GM23248 (cell line): ENCODE data around the gene COX6B1. TPM values are rescaled to one million over a fixed set of nuclear protein-coding genes. Genes with fewer than 3 reads are reported as not detected.

Source experiments
- DNase-seq: peaks from one replicate; pipeline ENCODE4 v3.0.0-alpha.2; 2015
- H2AFZ ChIP-seq: fragments of 200-600 bp; sonication (generic); 2 replicates; pipeline ENCODE4 v1.6.1; 2016; ENCODE audit warnings: antibody characterized with exemption
- H3F3A ChIP-seq: fragments of 200-600 bp; sonication (generic); 2 replicates; pipeline ENCODE4 v1.6.1; 2016; ENCODE audit warnings: mild to moderate bottlenecking, antibody characterized with exemption, mixed run types; ENCODE audit not compliant: insufficient read depth
- H3K27ac ChIP-seq: fragments of 200-600 bp; sonication (generic); 2 replicates; pipeline ENCODE4 v1.5.1; 2016; ENCODE audit warnings: mild to moderate bottlenecking
- H3K27me3 ChIP-seq: fragments of 200-600 bp; sonication (generic); replicated peaks from 2 replicates; pipeline ENCODE4 v1.6.1; 2016; ENCODE audit warnings: mild to moderate bottlenecking; ENCODE audit not compliant: insufficient read depth
- H3K36me3 ChIP-seq: fragments of 200-600 bp; sonication (generic); 2 replicates; pipeline ENCODE4 v1.6.1; 2016; ENCODE audit warnings: low read depth, mild to moderate bottlenecking
- H3K4me1 ChIP-seq: fragments of 200-600 bp; sonication (generic); 2 replicates; pipeline ENCODE4 v1.6.1; 2016; ENCODE audit warnings: mild to moderate bottlenecking; ENCODE audit not compliant: insufficient read depth
- H3K4me2 ChIP-seq: fragments of 200-600 bp; sonication (generic); one replicate; pipeline ENCODE4 v1.6.1; 2016; ENCODE audit warnings: mild to moderate bottlenecking; ENCODE audit not compliant: unreplicated experiment
- H3K4me3 ChIP-seq: fragments of 200-600 bp; sonication (generic); 2 replicates; pipeline ENCODE4 v1.5.1; 2016; ENCODE audit warnings: mild to moderate bottlenecking
- H3K79me2 ChIP-seq: fragments of 200-600 bp; sonication (generic); 2 replicates; pipeline ENCODE4 v1.6.1; 2016; ENCODE audit warnings: mild to moderate bottlenecking; ENCODE audit not compliant: insufficient read depth
- H3K9ac ChIP-seq: fragments of 200-600 bp; sonication (generic); 2 replicates; pipeline ENCODE4 v1.6.1; 2016; ENCODE audit warnings: mild to moderate bottlenecking
- H3K9me2 ChIP-seq: fragments of 200-600 bp; sonication (generic); 2 replicates; pipeline ENCODE4 v1.6.1; 2016; ENCODE audit warnings: mixed run types, mild to moderate bottlenecking, moderate library complexity; ENCODE audit not compliant: insufficient read depth
- H3K9me3 ChIP-seq: fragments of 200-600 bp; sonication (generic); one replicate; pipeline ENCODE4 v1.6.1; 2017; ENCODE audit warnings: low read depth
- H4K20me1 ChIP-seq: fragments of 200-600 bp; sonication (generic); 2 replicates; pipeline ENCODE4 v1.6.0; 2016; ENCODE audit not compliant: insufficient read depth
- EZH2 ChIP-seq: fragments of 200-600 bp; sonication (generic); IDR thresholded peaks from 2 replicates; pipeline ENCODE4 v1.6.1; 2018; ENCODE audit warnings: antibody characterized with exemption, mild to moderate bottlenecking; ENCODE audit not compliant: insufficient read depth, poor library complexity, severe bottlenecking
- EZH2phosphoT487 ChIP-seq: fragments of 200-600 bp; sonication (generic); IDR thresholded peaks from 2 replicates; pipeline ENCODE4 v1.6.1; 2018; ENCODE audit warnings: antibody characterized with exemption, moderate library complexity, mild to moderate bottlenecking, low read depth; ENCODE audit not compliant: insufficient read depth
- WGBS, 2 experiments: methylation state at CpG; one replicate each; pipeline ENCODE4 v1.1.6; 2015 to 2017; ENCODE audit warnings: low lambda C conversion rate in 2 of 2, low coverage in 1 of 2; ENCODE audit errors: missing lambda C conversion rate in 2 of 2; 5-methylcytosine and 5-hydroxymethylcytosine counted together
- in situ Hi-C: fragments of 300-500 bp; cut with MboI; formaldehyde crosslinking; loops from 2 replicates; pipeline ENCODE4 v1.15.0; 2020
- polyA plus RNA-seq: library from polyadenylated mRNA; unstranded; fragments of >200 nt; fragmentation: Nextera tagmentation; extraction: Ambion mirVana; gene quantifications from 2 replicates; pipeline ENCODE4 v1.2.1, GENCODE V29; 2016
- total RNA-seq: library from RNA; depleted of rRNA; stranded (reverse); fragments of >200 nt; shearing (Covaris generic); gene quantifications from 2 replicates; pipeline ENCODE4 v1.2.3, GENCODE V29; 2014

Gene COX6B1
- total and polyA plus RNA-seq, 2 experiments from 2014 or later: 328 to 472 TPM

- no peaks in the 10 kb centered on the region for H3K9me3 ChIP-seq
- in situ Hi-C loops: no loop called here
- no peak overlapping the region for H2AFZ ChIP-seq
- no peak for DNase-seq
- H3K79me2 ChIP-seq: no peaks in the 10 kb centered on the region
- no peak overlapping the region for H3K9ac ChIP-seq
- H3K27ac ChIP-seq: no peak overlapping the region
- no peaks in the 10 kb centered on the region for H3K27me3 ChIP-seq
- no peaks in the 10 kb centered on the region for H3K4me1 ChIP-seq
- WGBS, 2 experiments: 89 to 90% methylated on average over 6 of the region's 6 CpGs
- H4K20me1 ChIP-seq: no peaks in the 10 kb centered on the region
- H3K4me3 ChIP-seq: no peak overlapping the region
- H3K9me2 ChIP-seq: no peaks in the 10 kb centered on the region
- TF ChIP-seq EZH2 (no peak), EZH2phosphoT487 (no peak)
- no peaks in the 10 kb centered on the region for H3K36me3 ChIP-seq
- no peak overlapping the region for H3K4me2 ChIP-seq
- H3F3A ChIP-seq: no peaks in the 10 kb centered on the region
Observed at GRCh38 chr19:35623327-35624010, 24.7 kb upstream of the COX6B1 start.

GRCh38 chr19:35628264-35628564, 19.9 kb upstream of the COX6B1 start:
- peak overlapping the region; percentile 95 for H3K9ac ChIP-seq
- H3K79me2 ChIP-seq: peaks cover 27% of the 10 kb centered on the region
- no peaks in the 10 kb centered on the region for H3K27me3 ChIP-seq
- H3F3A ChIP-seq: no peaks in the 10 kb centered on the region
- H3K4me1 ChIP-seq: peaks cover 6% of the 10 kb centered on the region; the same call in 1 of the 2 replicates
- no peaks in the 10 kb centered on the region for H4K20me1 ChIP-seq
- TF ChIP-seq EZH2phosphoT487 (no peak), EZH2 (no peak)
- in situ Hi-C loops: no loop called here
- no peak for DNase-seq
- WGBS, 2 experiments: 2 to 8% methylated on average over 9 of the region's 9 CpGs
- peak overlapping the region; percentile 92 for H3K27ac ChIP-seq
- peak overlapping the region; percentile 87 for H3K4me3 ChIP-seq
- H3K36me3 ChIP-seq: peaks cover 12% of the 10 kb centered on the region; the same call in 1 of the 2 replicates
- H2AFZ ChIP-seq: peak overlapping the region; percentile 83
- H3K9me2 ChIP-seq: no peaks in the 10 kb centered on the region
- no peaks in the 10 kb centered on the region for H3K9me3 ChIP-seq
- peak overlapping the region; percentile 87 for H3K4me2 ChIP-seq

- Histone ChIP-seq H3K9me2 (no peaks in the 10 kb centered on the region), H3K4me3 (peak within 1 kb of the TSS; percentile 87), H2AFZ (peak within 1 kb of the TSS; percentile 83), H3K36me3 (peaks cover 12% of the 10 kb centered on the region; the same call in 1 of the 2 replicates), H3K9me3 (no peaks in the 10 kb centered on the region), H4K20me1 (no peaks in the 10 kb centered on the region), H3K9ac (peak within 1 kb of the TSS; percentile 95), H3K79me2 (peaks cover 27% of the 10 kb centered on the region), H3K27me3 (no peaks in the 10 kb centered on the region), H3F3A (no peaks in the 10 kb centered on the region), H3K4me2 (peak within 1 kb of the TSS; percentile 96), H3K27ac (peak within 1 kb of the TSS; percentile 92), H3K4me1 (peaks cover 6% of the 10 kb centered on the region; the same call in 1 of the 2 replicates)
- in situ Hi-C loops: no loop called here
- WGBS, 2 experiments: 1 to 2% methylated on average over 56 of the region's 56 CpGs
- DNase-seq: peak; percentile 99
- TF ChIP-seq EZH2: no peak
- no peak for TF ChIP-seq EZH2phosphoT487
Observed at GRCh38 chr19:35628565-35629331, 19.4 kb upstream of the COX6B1 start, which contains the start of gene RBM42. Gene RBM42, plus strand, starts transcription at chr19:35629036. Its CDS starts 118 bp downstream, at chr19:35629154.

GRCh38 chr19:35629332-35629633, 18.8 kb upstream of the COX6B1 start:
- peak overlapping the region; percentile 92 for H3K27ac ChIP-seq
- peak overlapping the region; percentile 95 for H3K9ac ChIP-seq
- H3K4me3 ChIP-seq: peak overlapping the region; percentile 87
- H2AFZ ChIP-seq: peak overlapping the region; percentile 83
- TF ChIP-seq EZH2phosphoT487 (no peak), EZH2 (no peak)
- peaks cover 16% of the 10 kb centered on the region; the same call in 1 of the 2 replicates for H3K36me3 ChIP-seq
- no peaks in the 10 kb centered on the region for H3K27me3 ChIP-seq
- peak overlapping the region; percentile 96 for H3K4me2 ChIP-seq
- DNase-seq: no peak
- H3K79me2 ChIP-seq: peaks cover 27% of the 10 kb centered on the region
- WGBS, 2 experiments: 1 to 3% methylated on average over 15 of the region's 15 CpGs
- H3F3A ChIP-seq: no peaks in the 10 kb centered on the region
- H4K20me1 ChIP-seq: no peaks in the 10 kb centered on the region
- in situ Hi-C loops: no loop called here
- H3K9me3 ChIP-seq: no peaks in the 10 kb centered on the region
- peaks cover 6% of the 10 kb centered on the region; the same call in 1 of the 2 replicates for H3K4me1 ChIP-seq
- no peaks in the 10 kb centered on the region for H3K9me2 ChIP-seq
